ENCODE data around the gene NSUN2. TPM values are rescaled to one million over a fixed set of nuclear protein-coding genes. Genes with fewer than 3 reads are reported as not detected.

The NSUN2 gene
- total and polyA plus RNA-seq, 2 of the 4 experiments (the other 2 are of a cell fraction) = 51.1 to 61.1 TPM

GRCh38 chr5:6595405-6595804 lies 37.4 kb downstream of the NSUN2 start:
- ChIA-PET CTCF (no interaction called here), POLR2A (ENCODE audit: unreplicated experiment) (no interaction called here)
- H3K23ac ChIP-seq (ENCODE audit: low read depth, low read length) = no peak overlapping the region
- H3K4ac ChIP-seq (ENCODE audit: low read depth, low read length) = no peak overlapping the region
- dilution Hi-C loops (cut with HindIII; ENCODE audit: low sequenced_read_pairs, unreplicated experiment) (no loop called here), intact Hi-C loops (cut with micrococcal nuclease) (no loop called here), in situ Hi-C loops (cut with MboI; ENCODE audit: low sequenced_read_pairs) (loop anchor here (10.0 kb wide), 1 partner anchor 221 kb away; the partner anchor contains the start of gene MED10)
- no peaks in the 10 kb centered on the region for H3K27me3 ChIP-seq (ENCODE audit: control insufficient read depth, insufficient read depth, low read length)
- no peak overlapping the region for H3K18ac ChIP-seq (ENCODE audit: low read depth, low read length)
- H3K36me3 ChIP-seq (ENCODE audit: control insufficient read depth, insufficient read depth, low read length) = peaks cover 22% of the 10 kb centered on the region
- no peak overlapping the region for H2BK5ac ChIP-seq (ENCODE audit: low read depth, low read length, poor library complexity, severe bottlenecking)
- no TSS peak for BruUV-seq (replicated peaks)
- no peak overlapping the region for H2BK20ac ChIP-seq (ENCODE audit: low read depth, low read length)
- H3K4me3 ChIP-seq (ENCODE audit: insufficient read depth, low read depth, low read length) = no peak overlapping the region
- no peak overlapping the region for H2AFZ ChIP-seq (replicated peaks; ENCODE audit: low read length, poor library complexity)
- H4K91ac ChIP-seq (ENCODE audit: insufficient read depth, low read depth, low read length) = no peak overlapping the region
- H3K79me1 ChIP-seq (ENCODE audit: low read depth in 1 of 2, low read length in 2 of 2) = peaks cover 2 to 4% of the 10 kb centered on the region in 2 experiments; a peak in 2 of 4 replicates
- no peak overlapping the region for H3K9ac ChIP-seq (ENCODE audit: low read depth, low read length)
- H2BK15ac ChIP-seq (ENCODE audit: low read depth, low read length) = no peak overlapping the region
- H3K4me2 ChIP-seq (ENCODE audit: low read depth, low read length) = no peak overlapping the region
- ATAC-seq (ENCODE audit: low read depth) = no peak
- H4K20me1 ChIP-seq (ENCODE audit: insufficient read depth, low read length) = no peaks in the 10 kb centered on the region; the same call in none of the 2 replicates
- WGBS, 2 experiments (ENCODE audit: extremely low coverage in 2 of 2, insufficient read length in 1 of 2) = 83% methylated on average over 2 of the region's 3 CpGs; no CpG with 5 or more reads in 1 of the 2 experiments
- H3K9me1 ChIP-seq (ENCODE audit: insufficient read depth, low read length) = no peaks in the 10 kb centered on the region; the same call in 1 of the 2 replicates
- no peak for TF ChIP-seq CEBPB (IDR thresholded peaks at IDR 0.05; ENCODE audit: low read depth, low read length)
- no peak for TF ChIP-seq POLR2A (IDR thresholded peaks at IDR 0.05; ENCODE audit: low read depth, low read length)
- no peak for TF ChIP-seq RFX5 (IDR thresholded peaks at IDR 0.05; ENCODE audit: low read depth, low read length)
- no peak overlapping the region for H3K27ac ChIP-seq (ENCODE audit: insufficient read depth, low read length)
- H3K4me1 ChIP-seq (ENCODE audit: control insufficient read depth, insufficient read depth, low read length) = no peaks in the 10 kb centered on the region; the same call in 1 of the 2 replicates
- DNase-seq = no peak
- no peak overlapping the region for H4K8ac ChIP-seq (ENCODE audit: low read depth in 2 of 2, low read length in 2 of 2)
- no peaks in the 10 kb centered on the region for H3K9me3 ChIP-seq (ENCODE audit: control insufficient read depth, insufficient read depth, low read length)
- H4K5ac ChIP-seq (ENCODE audit: low read depth, low read length) = no peak overlapping the region
- no peak overlapping the region for H2BK120ac ChIP-seq (ENCODE audit: low read depth, low read length)
- no peak overlapping the region for H2AK5ac ChIP-seq (ENCODE audit: low read depth, low read length)
- H3K14ac ChIP-seq (replicated peaks; ENCODE audit: low read depth, low read length) = no peak overlapping the region
- H3K56ac ChIP-seq (ENCODE audit: extremely low read depth, insufficient read depth, low read length) = no peak overlapping the region
- no peak overlapping the region for H2AK9ac ChIP-seq (replicated peaks; ENCODE audit: low read depth, low read length, poor library complexity)
